GM21447 (cell line): Measurements from ENCODE around the gene CDK5R1.
"Not testable (repeated sequence)": the region's sequence is repeated elsewhere in the genome, so short reads cannot be mapped to it uniquely, and the experiment has no call there.

ENCODE experiments used
- ATAC-seq: cut with Tn5 transposase; IDR thresholded peaks from one replicate; pipeline ENCODE4 v1.9.1; 2021; ENCODE audit not compliant: unreplicated experiment

CDK5R1 gene

GRCh38 chr17:32486701-32487472 is at the start of gene CDK5R1:
Gene CDK5R1 (plus strand): TSS chr17:32486993. CDS start chr17:32487621, 628 bp downstream.
- ATAC-seq = peak; percentile 41

GRCh38 chr17:32440722-32441121 is 46.1 kb upstream of the CDK5R1 start:
- ATAC-seq = no peak

- ATAC-seq = no peak
Observed at GRCh38 chr17:32441886-32442285, 44.9 kb upstream of the CDK5R1 start.

GRCh38 chr17:32443827-32444300 is 42.9 kb upstream of the CDK5R1 start:
- no peak for ATAC-seq

- ATAC-seq = peak; percentile 92
Observed at GRCh38 chr17:32444301-32445073, 42.3 kb upstream of the CDK5R1 start, which contains the start of gene PSMD11. Gene PSMD11 (plus strand): TSS chr17:32444510. CDS start chr17:32444524, 14 bp downstream.

GRCh38 chr17:32445074-32445415 is 41.7 kb upstream of the CDK5R1 start:
- peak; percentile 9 for ATAC-seq

- no peak for ATAC-seq
Observed at GRCh38 chr17:32445497-32445896, 41.3 kb upstream of the CDK5R1 start.

GRCh38 chr17:32445971-32446370 is 40.8 kb upstream of the CDK5R1 start:
- ATAC-seq = no peak

GRCh38 chr17:32446949-32447348 is 39.8 kb upstream of the CDK5R1 start:
- no peak for ATAC-seq

GRCh38 chr17:32449963-32450362 is 36.8 kb upstream of the CDK5R1 start:
- no peak for ATAC-seq

GRCh38 chr17:32450379-32450778 is 36.4 kb upstream of the CDK5R1 start:
- ATAC-seq = not testable (repeated sequence)

- ATAC-seq = no peak
Observed at GRCh38 chr17:32451879-32452278, 34.9 kb upstream of the CDK5R1 start.

GRCh38 chr17:32452281-32452680 is 34.5 kb upstream of the CDK5R1 start:
- no peak for ATAC-seq

GRCh38 chr17:32453370-32453769 is 33.4 kb upstream of the CDK5R1 start:
- ATAC-seq = no peak

GRCh38 chr17:32458371-32458770 is 28.4 kb upstream of the CDK5R1 start:
- ATAC-seq = no peak

GRCh38 chr17:32460054-32460453 is 26.7 kb upstream of the CDK5R1 start:
- no peak for ATAC-seq

GRCh38 chr17:32461498-32461852 is 25.3 kb upstream of the CDK5R1 start:
- ATAC-seq = no peak

- ATAC-seq = no peak
Observed at GRCh38 chr17:32461853-32462617, 24.8 kb upstream of the CDK5R1 start.

GRCh38 chr17:32463304-32463703 is 23.5 kb upstream of the CDK5R1 start:
- no peak for ATAC-seq

- ATAC-seq = no peak
Observed at GRCh38 chr17:32464374-32464773, 22.4 kb upstream of the CDK5R1 start.

- ATAC-seq = no peak
Observed at GRCh38 chr17:32467949-32468348, 18.8 kb upstream of the CDK5R1 start.
